AG04449 (cell line): ENCODE data around the gene NDST1.

Experiments
- CTCF ChIA-PET: fragments of 350-600 bp; formaldehyde crosslinking; extraction: SDS; loops from one replicate; lab custom pipeline; 2021; ENCODE audit warnings: antibody characterized with exemption; lab: Yijun Ruan, JAX
- POLR2A ChIA-PET: fragments of 400-600, 350-600 bp; formaldehyde crosslinking; extraction: SDS; loops from one replicate; lab custom pipeline; 2020; ENCODE audit warnings: antibody characterized with exemption, inconsistent platforms; lab: Yijun Ruan, JAX
- DNase-seq: peaks from one replicate; pipeline ENCODE4 v3.0.0-alpha.2; 2010; ENCODE audit warnings: low read depth, low spot score
- H3K4me3 ChIP-seq: 2 replicates; pipeline ENCODE4 v1.5.1; 2011; ENCODE audit warnings: low read depth, mild to moderate bottlenecking, control low read depth, low read length
- CTCF ChIP-seq: IDR thresholded peaks from one replicate; pipeline ENCODE4 v1.5.1; 2011; ENCODE audit warnings: mild to moderate bottlenecking, moderate library complexity, low read length, control low read depth, inconsistent platforms; ENCODE audit not compliant: insufficient read depth; ENCODE audit errors: missing control alignments

The NDST1 gene

DNA sequence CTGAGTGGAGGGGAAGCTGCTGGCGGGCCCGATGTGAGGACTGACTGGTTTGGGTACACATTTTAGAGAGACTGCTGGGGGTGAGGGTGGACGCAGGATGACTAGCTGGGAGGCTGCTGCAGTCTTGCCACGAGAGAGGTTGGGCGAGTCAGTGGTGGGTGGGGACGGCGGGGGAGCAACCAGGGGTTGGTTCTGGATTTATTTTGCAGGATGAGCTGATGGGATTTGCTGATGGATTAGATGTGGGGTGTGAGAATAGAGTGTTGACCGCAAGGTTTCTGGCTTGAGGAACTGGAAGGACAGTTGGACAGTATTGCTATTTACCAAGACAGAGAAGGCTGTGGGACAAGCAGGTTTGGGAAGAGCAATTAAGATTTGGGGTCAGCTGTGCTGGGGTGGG is 5.8 kb upstream of the NDST1 start:
- H3K4me3 ChIP-seq = no peak overlapping the region
- no peak for DNase-seq
- ChIA-PET CTCF (interaction anchor here (0.8 to 5.0 kb wide), 6 partner anchors 7 to 58 kb away, joined by 3 to 17 read pairs (median 4); no protein-coding TSS in a partner anchor), POLR2A (interaction anchor here (0.6 to 4.0 kb wide), 4 partner anchors 9 to 81 kb away, joined by 3 to 14 read pairs (median 8); no protein-coding TSS in a partner anchor)
- no peak for TF ChIP-seq CTCF

GRCh38 chr5:150502847-150503246 is 5.1 kb upstream of the NDST1 start:
- TF ChIP-seq CTCF = no peak
- no peak for DNase-seq
- CTCF ChIA-PET = interaction anchor here (1.1 to 1.5 kb wide), 2 partner anchors 11 to 12 kb away, joined by 4 to 6 read pairs; no protein-coding TSS in a partner anchor
- no peak overlapping the region for H3K4me3 ChIP-seq
- POLR2A ChIA-PET = no interaction called here

GRCh38 chr5:150503386-150503785 is 4.5 kb upstream of the NDST1 start:
- H3K4me3 ChIP-seq = no peak overlapping the region
- DNase-seq = no peak
- TF ChIP-seq CTCF = no peak
- ChIA-PET CTCF (interaction anchor here (1.0 kb wide), 1 partner anchor 14 kb away, joined by 3 read pairs; no protein-coding TSS in a partner anchor), POLR2A (no interaction called here)

DNA sequence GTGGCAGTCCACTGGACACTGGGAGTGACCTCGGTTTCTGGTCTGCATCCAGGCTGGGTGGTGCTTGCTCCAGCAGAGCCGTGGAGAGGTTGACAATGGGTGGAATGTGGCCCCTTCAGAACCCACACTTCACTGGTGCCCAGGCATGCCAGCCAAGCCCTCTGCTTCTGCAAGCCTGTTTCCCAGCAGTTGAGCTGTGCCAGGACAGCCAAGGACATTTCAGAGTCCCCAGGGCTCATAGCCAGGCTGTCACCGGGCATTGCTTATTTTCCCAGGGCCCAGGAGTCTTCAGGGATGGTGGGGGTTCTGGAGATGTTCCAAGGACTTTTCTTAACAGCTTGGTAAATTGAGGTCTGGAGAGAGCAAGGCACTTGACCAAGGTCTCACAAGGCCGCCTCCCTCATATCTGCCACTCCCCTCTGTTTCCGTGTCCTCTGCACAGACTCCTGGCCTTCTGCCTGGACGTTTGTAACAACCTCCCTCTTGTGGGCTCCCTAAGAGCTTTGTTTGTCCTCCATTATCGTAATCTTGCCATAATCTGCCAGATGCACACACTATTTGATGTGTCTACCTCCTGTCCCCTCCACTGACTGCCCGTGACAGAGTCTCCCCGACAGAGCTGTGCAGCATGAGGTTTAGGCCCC is 3.8 kb upstream of the NDST1 start:
- POLR2A ChIA-PET = interaction anchor here (0.9 to 1.6 kb wide), 2 partner anchors 7 to 12 kb away, joined by 3 to 4 read pairs; no protein-coding TSS in a partner anchor
- no peak for DNase-seq
- CTCF ChIA-PET = interaction anchor here (1.0 to 2.7 kb wide), 5 partner anchors 9 to 35 kb away, joined by 3 to 11 read pairs (median 5); no protein-coding TSS in a partner anchor

DNA sequence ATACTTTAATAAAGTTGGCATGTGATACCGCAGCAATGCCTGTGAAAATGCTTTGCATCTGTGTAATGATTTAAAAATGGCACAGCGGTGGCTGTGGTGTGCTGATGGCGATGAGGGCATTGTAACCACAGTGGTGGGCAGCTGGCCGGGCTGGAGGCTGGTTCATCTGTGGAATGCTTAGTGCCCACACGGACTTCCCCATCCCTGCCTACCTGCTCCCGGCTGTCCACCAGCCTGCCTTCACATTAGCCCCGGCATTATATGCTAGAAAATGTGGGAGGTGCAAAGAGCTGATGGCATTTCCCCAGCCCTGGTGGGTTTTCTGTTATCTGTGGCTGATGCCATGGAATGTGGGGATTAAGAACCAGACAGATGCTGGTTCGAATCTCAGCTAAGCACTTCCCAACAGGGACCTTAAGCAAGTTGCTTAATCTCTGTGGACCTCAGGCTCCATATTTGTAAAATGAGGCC is 2.9 kb upstream of the NDST1 start:
- ChIA-PET CTCF (interaction anchor here (1.0 to 2.7 kb wide), 7 partner anchors 8 to 34 kb away, joined by 3 to 11 read pairs (median 5); no protein-coding TSS in a partner anchor), POLR2A (interaction anchor here (0.9 to 1.6 kb wide), 4 partner anchors 8 to 55 kb away, joined by 3 to 5 read pairs (median 4); partner anchors contain the start of gene RPS14)
- no peak for DNase-seq
- no peak overlapping the region for H3K4me3 ChIP-seq
- TF ChIP-seq CTCF = no peak

More for the DNA sequence above, 3.8 kb upstream of the NDST1 start:
- no peak overlapping the region for H3K4me3 ChIP-seq
- no peak for TF ChIP-seq CTCF

DNA sequence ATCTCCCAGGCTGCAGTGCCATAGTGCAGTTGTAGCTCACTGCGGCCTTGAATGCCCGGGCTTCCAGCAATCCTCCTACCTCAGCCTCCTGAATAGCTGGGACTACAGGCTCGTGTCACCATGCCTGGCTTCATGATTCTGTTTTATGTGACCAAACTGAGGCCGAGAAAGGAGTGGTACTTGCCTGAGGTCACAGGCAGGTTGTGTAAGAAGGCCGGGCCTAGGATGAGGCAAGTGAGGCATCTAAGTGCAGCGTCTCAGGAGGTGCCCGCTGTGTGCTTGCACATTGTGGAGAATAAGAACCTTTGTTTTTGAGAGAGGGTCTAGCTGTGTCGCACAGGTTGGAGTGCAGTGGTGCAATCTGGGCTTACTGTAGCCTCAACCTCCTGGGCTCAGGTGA is 2.1 kb upstream of the NDST1 start:
- H3K4me3 ChIP-seq = no peak overlapping the region
- POLR2A ChIA-PET = interaction anchor here (0.7 to 1.6 kb wide), 4 partner anchors 9 to 56 kb away, joined by 3 to 5 read pairs (median 4); partner anchors contain the start of gene RPS14
- CTCF ChIA-PET = interaction anchor here (1.0 to 2.7 kb wide), 4 partner anchors 10 to 16 kb away, joined by 4 to 11 read pairs (median 6); no protein-coding TSS in a partner anchor
- TF ChIP-seq CTCF = no peak
- no peak for DNase-seq
